Fibroblast of mammary gland (primary cell): Measurements from ENCODE around the gene PGM1.

Source experiments
- DNase-seq: peaks from one replicate; pipeline ENCODE4 v3.0.0-alpha.2; 2010; ENCODE audit warnings: low read depth
- H3K4me3 ChIP-seq: 2 replicates; pipeline ENCODE4 v1.5.1; 2011; ENCODE audit warnings: low read depth, mild to moderate bottlenecking, low read length, moderate library complexity; ENCODE audit not compliant: control insufficient read depth
- TF ChIP-seq, protein P1 (sequence below): conservative IDR thresholded peaks from 2 replicates; pipeline ENCODE4 v1.5.1; 2011; ENCODE audit warnings: low read depth, low read length, inconsistent platforms; ENCODE audit not compliant: control insufficient read depth, insufficient read depth

PGM1 gene

DNA sequence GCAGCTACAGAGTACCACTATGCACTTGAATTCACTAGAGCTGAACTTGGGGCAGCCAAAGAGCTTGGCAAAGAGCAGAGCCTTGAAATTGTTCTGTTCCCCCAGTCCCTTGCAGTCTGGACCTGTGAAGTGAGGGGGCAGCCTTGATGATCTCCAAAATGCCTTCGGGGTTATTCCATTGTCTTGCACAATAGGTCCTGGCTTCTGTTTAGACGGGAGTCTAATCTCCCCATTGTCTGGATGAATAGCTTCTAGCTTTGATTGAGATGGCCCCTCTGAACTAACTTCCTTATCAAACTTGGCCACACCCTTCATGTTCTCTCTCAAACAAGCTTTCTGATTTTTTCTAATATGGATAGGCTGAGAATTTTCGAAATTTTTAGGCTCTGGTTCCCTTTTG, 72.6 kb downstream of the PGM1 start:
- TF ChIP-seq, protein P1, sequence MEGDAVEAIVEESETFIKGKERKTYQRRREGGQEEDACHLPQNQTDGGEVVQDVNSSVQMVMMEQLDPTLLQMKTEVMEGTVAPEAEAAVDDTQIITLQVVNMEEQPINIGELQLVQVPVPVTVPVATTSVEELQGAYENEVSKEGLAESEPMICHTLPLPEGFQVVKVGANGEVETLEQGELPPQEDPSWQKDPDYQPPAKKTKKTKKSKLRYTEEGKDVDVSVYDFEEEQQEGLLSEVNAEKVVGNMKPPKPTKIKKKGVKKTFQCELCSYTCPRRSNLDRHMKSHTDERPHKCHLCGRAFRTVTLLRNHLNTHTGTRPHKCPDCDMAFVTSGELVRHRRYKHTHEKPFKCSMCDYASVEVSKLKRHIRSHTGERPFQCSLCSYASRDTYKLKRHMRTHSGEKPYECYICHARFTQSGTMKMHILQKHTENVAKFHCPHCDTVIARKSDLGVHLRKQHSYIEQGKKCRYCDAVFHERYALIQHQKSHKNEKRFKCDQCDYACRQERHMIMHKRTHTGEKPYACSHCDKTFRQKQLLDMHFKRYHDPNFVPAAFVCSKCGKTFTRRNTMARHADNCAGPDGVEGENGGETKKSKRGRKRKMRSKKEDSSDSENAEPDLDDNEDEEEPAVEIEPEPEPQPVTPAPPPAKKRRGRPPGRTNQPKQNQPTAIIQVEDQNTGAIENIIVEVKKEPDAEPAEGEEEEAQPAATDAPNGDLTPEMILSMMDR, result no peak
- no peak for DNase-seq
- H3K4me3 ChIP-seq, result no peak overlapping the region

DNA sequence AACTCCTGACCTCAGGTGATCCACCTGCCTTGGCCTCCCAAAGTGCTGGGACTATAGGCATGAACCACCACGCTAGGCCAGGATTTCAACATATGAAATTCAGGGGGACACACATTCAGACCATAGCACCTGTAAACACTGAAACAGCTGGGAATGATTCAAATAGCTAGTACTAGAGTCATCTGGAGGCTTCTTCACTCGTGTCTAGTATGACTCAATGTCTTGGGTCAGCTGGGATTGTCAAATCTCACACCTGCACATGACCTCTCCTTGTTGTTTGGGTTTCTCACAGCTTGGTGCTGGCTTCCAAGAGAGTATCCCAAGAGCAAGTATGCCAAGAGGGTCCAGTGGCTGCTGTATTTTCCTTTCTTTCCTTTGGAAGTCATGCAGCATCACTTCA, 75.1 kb downstream of the PGM1 start:
- DNase-seq, result peak; percentile 63
- TF ChIP-seq, protein P1, result no peak
- no peak overlapping the region for H3K4me3 ChIP-seq

DNA sequence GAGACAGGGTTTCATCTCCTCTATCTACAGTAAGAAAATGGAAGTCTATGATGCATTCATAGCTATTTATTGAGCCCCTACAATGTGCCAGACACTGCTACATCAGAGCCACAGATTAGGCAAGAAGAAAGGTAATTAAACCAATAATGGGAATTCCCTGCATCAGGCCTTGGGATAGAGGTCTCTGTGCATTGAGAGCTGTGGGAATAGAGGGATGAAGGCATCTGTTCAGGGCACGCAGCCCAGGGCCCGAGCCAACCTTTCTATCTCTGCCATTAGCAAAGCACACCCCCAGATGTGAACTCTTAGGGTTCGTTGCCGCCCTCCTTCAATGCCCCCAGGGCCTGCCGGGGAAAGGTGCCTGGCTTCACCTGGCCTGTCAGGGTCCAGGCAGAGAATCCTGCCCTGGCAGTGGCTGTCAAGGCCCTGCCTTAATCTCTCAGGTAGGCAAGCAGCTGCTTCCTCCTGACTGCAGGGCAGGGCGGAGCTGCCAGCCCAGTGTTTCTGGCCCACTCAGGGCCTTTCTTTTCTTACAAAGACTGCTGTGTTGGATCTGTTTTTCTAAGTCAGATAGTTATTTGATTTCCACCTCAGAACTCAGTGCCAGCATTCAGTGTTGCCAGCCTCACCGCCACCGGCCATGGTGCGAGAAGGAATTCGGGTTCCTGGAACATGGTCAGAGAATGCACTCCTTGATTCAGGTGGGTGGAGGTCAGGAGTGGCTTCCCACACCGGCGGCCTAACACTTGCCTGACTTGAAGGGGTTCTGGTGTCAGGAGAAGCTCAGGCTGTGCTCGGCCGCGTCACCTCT, 76.1 kb downstream of the PGM1 start:
- H3K4me3 ChIP-seq, result no peak overlapping the region
- TF ChIP-seq, protein P1, result no peak
- DNase-seq, result no peak

DNA sequence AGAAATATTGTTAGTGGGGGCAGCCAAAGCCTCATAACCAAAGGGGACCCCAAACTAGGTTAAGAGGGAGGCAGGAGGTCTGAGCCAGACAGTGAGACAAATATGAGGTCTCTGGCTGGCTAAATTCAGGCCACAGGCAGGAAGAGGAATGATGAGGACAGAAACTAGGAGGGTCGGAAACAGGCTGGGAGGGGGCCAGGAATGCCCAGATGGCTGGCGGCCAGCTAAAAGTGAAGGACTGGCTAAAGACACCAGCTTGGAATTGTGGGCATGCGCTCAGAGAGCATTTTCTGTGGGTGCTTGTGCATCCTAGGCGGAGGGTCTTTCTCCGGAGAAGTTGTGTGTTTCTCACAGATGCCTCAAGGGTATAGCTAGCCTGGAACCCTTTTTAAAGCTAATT, 77.0 kb downstream of the PGM1 start:
- no peak for DNase-seq
- H3K4me3 ChIP-seq, result no peak overlapping the region
- TF ChIP-seq, protein P1, result no peak

DNA sequence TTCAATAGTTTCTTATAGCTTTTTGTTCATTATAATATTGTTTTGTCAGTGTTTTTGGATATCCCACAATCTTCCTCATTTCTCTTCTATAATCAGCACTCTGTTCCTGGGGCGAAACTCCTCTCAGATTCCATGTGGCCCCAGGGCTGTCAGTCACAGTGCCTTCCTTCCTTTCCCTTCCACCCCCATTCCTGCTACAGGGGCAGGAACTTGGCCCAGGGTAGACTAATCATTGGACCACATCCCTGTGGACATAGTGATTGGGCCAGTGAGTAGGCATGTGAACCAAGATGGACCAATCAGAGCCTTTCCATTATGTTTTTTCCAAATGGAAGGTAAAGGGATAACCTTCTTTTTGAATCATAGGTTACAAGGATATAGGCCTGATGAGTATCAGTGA, 78.3 kb downstream of the PGM1 start:
- TF ChIP-seq, protein P1, result no peak
- no peak for DNase-seq
- H3K4me3 ChIP-seq, result no peak overlapping the region

DNA sequence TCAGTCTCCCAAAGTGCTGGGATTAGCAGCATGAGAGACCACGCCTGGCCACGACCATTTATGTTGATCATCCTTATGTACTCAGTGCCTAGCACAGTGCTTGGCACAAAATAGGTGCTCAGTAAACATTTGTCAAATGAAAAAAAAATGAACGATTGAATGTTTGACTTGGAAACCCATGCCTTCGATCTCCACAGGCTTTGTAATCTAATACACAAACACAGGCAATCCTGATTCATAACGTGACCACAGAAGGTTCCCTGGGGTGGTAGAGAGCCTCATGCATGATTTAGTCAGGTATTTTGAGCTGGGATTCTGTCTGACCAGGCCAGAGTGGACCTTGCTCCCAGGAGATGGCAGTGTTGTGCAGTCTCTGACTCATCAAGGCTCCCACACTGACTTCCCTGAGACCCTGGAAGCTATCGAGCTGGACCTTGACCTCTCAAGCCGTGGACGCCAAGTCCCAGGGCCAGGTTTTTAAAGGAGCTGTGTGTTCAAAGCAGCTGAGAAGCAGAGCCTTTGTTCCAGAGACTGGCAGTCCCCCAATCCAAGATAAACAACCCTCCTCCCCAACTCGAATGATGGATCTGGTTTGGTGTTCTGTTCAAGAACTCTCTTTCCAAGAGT, 81.1 kb downstream of the PGM1 start:
- H3K4me3 ChIP-seq, result no peak overlapping the region
- TF ChIP-seq, protein P1, result peak; percentile 90
- peak; percentile 97 for DNase-seq
